ENCODE measurements around the gene ANO6. TPM values are rescaled to one million over a fixed set of nuclear protein-coding genes. Genes with fewer than 3 reads are reported as not detected.

ANO6 gene
- total and polyA plus RNA-seq, 2 of the 4 experiments (the other 2 are of a cell fraction), result 21.6 to 41.0 TPM

- no peak overlapping the region for H3K9ac ChIP-seq (ENCODE audit: low read depth, low read length)
- H3K9me3 ChIP-seq (ENCODE audit: control insufficient read depth, insufficient read depth, low read length), result no peaks in the 10 kb centered on the region
- H3K4me3 ChIP-seq (ENCODE audit: insufficient read depth, low read depth, low read length), result no peak overlapping the region
- no peak overlapping the region for H2AK5ac ChIP-seq (ENCODE audit: low read depth, low read length)
- CTCF ChIA-PET, result no interaction called here
- no peak overlapping the region for H2AFZ ChIP-seq (replicated peaks; ENCODE audit: low read length, poor library complexity)
- no peak overlapping the region for H4K5ac ChIP-seq (ENCODE audit: low read depth, low read length)
- H3K56ac ChIP-seq (ENCODE audit: extremely low read depth, insufficient read depth, low read length), result no peak overlapping the region
- no peak overlapping the region for H4K8ac ChIP-seq (ENCODE audit: low read depth in 2 of 2, low read length in 2 of 2)
- H3K9me1 ChIP-seq (ENCODE audit: insufficient read depth, low read length), result peaks cover 3% of the 10 kb centered on the region
- no peak overlapping the region for H2BK20ac ChIP-seq (ENCODE audit: low read depth, low read length)
- WGBS, 2 experiments (ENCODE audit: extremely low coverage in 2 of 2, insufficient read length in 1 of 2), result 80% methylated on average over 1 of the region's 5 CpGs; no CpG with 5 or more reads in 1 of the 2 experiments
- H2BK120ac ChIP-seq (ENCODE audit: low read depth, low read length), result no peak overlapping the region
- H3K4me2 ChIP-seq (ENCODE audit: low read depth, low read length), result no peak overlapping the region; the same call in 1 of the 2 replicates
- peaks cover 9% of the 10 kb centered on the region for H3K4me1 ChIP-seq (ENCODE audit: control insufficient read depth, insufficient read depth, low read length)
- intact Hi-C loops (cut with micrococcal nuclease) (no loop called here), dilution Hi-C loops (cut with HindIII; ENCODE audit: low sequenced_read_pairs, unreplicated experiment) (no loop called here), in situ Hi-C loops (cut with MboI; ENCODE audit: low sequenced_read_pairs) (no loop called here)
- no peak overlapping the region for H3K4ac ChIP-seq (ENCODE audit: low read depth, low read length)
- no peak overlapping the region for H2BK5ac ChIP-seq (ENCODE audit: low read depth, low read length, poor library complexity, severe bottlenecking)
- H3K18ac ChIP-seq (ENCODE audit: low read depth, low read length), result no peak overlapping the region
- no peak overlapping the region for H3K23ac ChIP-seq (ENCODE audit: low read depth, low read length)
- peaks cover 42 to 63% of the 10 kb centered on the region in 2 experiments for H3K79me1 ChIP-seq (ENCODE audit: low read depth in 1 of 2, low read length in 2 of 2)
- H2AK9ac ChIP-seq (replicated peaks; ENCODE audit: low read depth, low read length, poor library complexity), result no peak overlapping the region
- no peak overlapping the region for H3K14ac ChIP-seq (replicated peaks; ENCODE audit: low read depth, low read length)
- no TSS peak for BruUV-seq (replicated peaks)
- POLR2A ChIA-PET (ENCODE audit: unreplicated experiment), result no interaction called here
- H3K27me3 ChIP-seq (ENCODE audit: control insufficient read depth, insufficient read depth, low read length), result no peaks in the 10 kb centered on the region
- TF ChIP-seq CEBPB (IDR thresholded peaks at IDR 0.05; ENCODE audit: low read depth, low read length) (no peak), NFE2L2 (IDR thresholded peaks at IDR 0.05; ENCODE audit: low read depth, low read length) (no peak), USF2 (IDR thresholded peaks at IDR 0.05; ENCODE audit: low read depth, low read length) (no peak), RAD21 (IDR thresholded peaks at IDR 0.05; ENCODE audit: low read length) (no peak), RFX5 (IDR thresholded peaks at IDR 0.05; ENCODE audit: low read depth, low read length) (no peak), SMC3 (IDR thresholded peaks at IDR 0.05; ENCODE audit: low read depth, low read length) (no peak), MXI1 (IDR thresholded peaks at IDR 0.05; ENCODE audit: borderline replicate concordance, low read depth, low read length) (no peak), MAZ (IDR thresholded peaks at IDR 0.05; ENCODE audit: borderline replicate concordance, low read depth, low read length) (no peak), POLR2A (IDR thresholded peaks at IDR 0.05; ENCODE audit: low read depth, low read length) (no peak), RCOR1 (IDR thresholded peaks at IDR 0.05; ENCODE audit: insufficient replicate concordance, low read length) (no peak), CTCF (conservative IDR thresholded peaks at IDR 0.05; ENCODE audit: low read depth, low read length) (no peak)
- no peaks in the 10 kb centered on the region; the same call in 1 of the 2 replicates for H3K36me3 ChIP-seq (ENCODE audit: control insufficient read depth, insufficient read depth, low read length)
- DNase-seq (no peak), ATAC-seq (ENCODE audit: low read depth) (no peak)
- H4K20me1 ChIP-seq (ENCODE audit: insufficient read depth, low read length), result no peaks in the 10 kb centered on the region; the same call in 1 of the 2 replicates
- H4K91ac ChIP-seq (ENCODE audit: insufficient read depth, low read depth, low read length), result no peak overlapping the region
- no peak overlapping the region for H2BK15ac ChIP-seq (ENCODE audit: low read depth, low read length)
- H3K27ac ChIP-seq (ENCODE audit: insufficient read depth, low read length), result no peak overlapping the region
Measured at GRCh38 chr12:45304514-45305178, 88.8 kb downstream of the ANO6 start.

All from IMR-90 (cell line).